Hepatocyte (in vitro differentiated cells): ENCODE results near the gene FOXD4.
"Not testable (repeated sequence)": the region's sequence is repeated elsewhere in the genome, so short reads cannot be mapped to it uniquely, and the experiment has no call there.

Experiments used
- EZH2phosphoT487 ChIP-seq: fragments of 200-600 bp; sonication (generic); IDR thresholded peaks from one replicate; pipeline ENCODE4 v1.6.1; 2018; ENCODE audit warnings: antibody characterized with exemption, mild to moderate bottlenecking, low read depth, moderate library complexity; ENCODE audit not compliant: unreplicated experiment, severe bottlenecking
- TF ChIP-seq, protein P1 (sequence below): fragments of 200-600 bp; sonication (generic); IDR thresholded peaks from 2 replicates; pipeline ENCODE4 v1.5.1; 2016; ENCODE audit warnings: antibody characterized with exemption, mild to moderate bottlenecking; ENCODE audit not compliant: poor library complexity

- TF ChIP-seq, protein P1, sequence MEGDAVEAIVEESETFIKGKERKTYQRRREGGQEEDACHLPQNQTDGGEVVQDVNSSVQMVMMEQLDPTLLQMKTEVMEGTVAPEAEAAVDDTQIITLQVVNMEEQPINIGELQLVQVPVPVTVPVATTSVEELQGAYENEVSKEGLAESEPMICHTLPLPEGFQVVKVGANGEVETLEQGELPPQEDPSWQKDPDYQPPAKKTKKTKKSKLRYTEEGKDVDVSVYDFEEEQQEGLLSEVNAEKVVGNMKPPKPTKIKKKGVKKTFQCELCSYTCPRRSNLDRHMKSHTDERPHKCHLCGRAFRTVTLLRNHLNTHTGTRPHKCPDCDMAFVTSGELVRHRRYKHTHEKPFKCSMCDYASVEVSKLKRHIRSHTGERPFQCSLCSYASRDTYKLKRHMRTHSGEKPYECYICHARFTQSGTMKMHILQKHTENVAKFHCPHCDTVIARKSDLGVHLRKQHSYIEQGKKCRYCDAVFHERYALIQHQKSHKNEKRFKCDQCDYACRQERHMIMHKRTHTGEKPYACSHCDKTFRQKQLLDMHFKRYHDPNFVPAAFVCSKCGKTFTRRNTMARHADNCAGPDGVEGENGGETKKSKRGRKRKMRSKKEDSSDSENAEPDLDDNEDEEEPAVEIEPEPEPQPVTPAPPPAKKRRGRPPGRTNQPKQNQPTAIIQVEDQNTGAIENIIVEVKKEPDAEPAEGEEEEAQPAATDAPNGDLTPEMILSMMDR: not testable (repeated sequence)
- not testable (repeated sequence) for TF ChIP-seq EZH2phosphoT487
Observed at GRCh38 chr9:110672-111071, 7.5 kb downstream of the FOXD4 start.
